HepG2 (cell line): ENCODE measurements around the gene DRG1. TPM values are rescaled to one million over a fixed set of nuclear protein-coding genes. Genes with fewer than 3 reads are reported as not detected.

Experiments
- AGO2 ChIP-seq: fragments of 200-400 bp; formaldehyde crosslinking; optimal IDR thresholded peaks from 2 replicates; pipeline ENCODE3; 2017; ENCODE audit warnings: mild to moderate bottlenecking, low read depth, low read length, moderate library complexity
- CREB1 ChIP-seq, 2 experiments: fragments of 450-650 bp in 1 of 2; IDR thresholded peaks; 2 replicates each; pipeline ENCODE4 v1.6.1; 2016 to 2017; ENCODE audit warnings: control low read depth in 1 of 2, mild to moderate bottlenecking in 1 of 2, missing compliant biosample characterization in 1 of 2, missing genetic modification characterization in 1 of 2
- E2F2 ChIP-seq: sonication (generic); formaldehyde crosslinking; IDR thresholded peaks from 2 replicates; pipeline ENCODE4 v1.4.0; 2020; ENCODE audit warnings: missing genetic modification reagents, borderline replicate concordance
- HBP1 ChIP-seq: IDR thresholded peaks from 2 replicates; pipeline ENCODE4 v1.6.1; 2016; ENCODE audit warnings: low read depth, control low read depth
- IKZF4 ChIP-seq: sonication (generic); formaldehyde crosslinking; IDR thresholded peaks from 2 replicates; pipeline ENCODE4 v1.5.1; 2020; ENCODE audit warnings: borderline replicate concordance, mild to moderate bottlenecking, low read depth, missing genetic modification reagents; ENCODE audit errors: not compliant biosample characterization
- JDP2 ChIP-seq: sonication (generic); formaldehyde crosslinking; IDR thresholded peaks from 2 replicates; pipeline ENCODE4 v1.8.1; 2022; ENCODE audit warnings: missing genetic modification reagents, borderline replicate concordance
- KDM4B ChIP-seq: sonication (generic); formaldehyde crosslinking; IDR thresholded peaks from 2 replicates; pipeline ENCODE4 v1.4.0; 2020; ENCODE audit warnings: missing genetic modification reagents
- KLF13 ChIP-seq: sonication (generic); formaldehyde crosslinking; IDR thresholded peaks from 2 replicates; pipeline ENCODE4 v1.4.0; 2020; ENCODE audit warnings: mild to moderate bottlenecking, missing genetic modification reagents
- MAFF ChIP-seq: IDR thresholded peaks from 2 replicates; pipeline ENCODE4 v1.6.1; 2011; ENCODE audit warnings: low read depth, low read length, improper control_type of control experiment
- MAX ChIP-seq: IDR thresholded peaks from 2 replicates; pipeline ENCODE4 v1.6.1; 2012; ENCODE audit warnings: inconsistent platforms
- PATZ1 ChIP-seq: sonication (generic); formaldehyde crosslinking; IDR thresholded peaks from 2 replicates; pipeline ENCODE4 v1.4.0; 2020; ENCODE audit warnings: missing genetic modification reagents
- PBX3 ChIP-seq: sonication (generic); formaldehyde crosslinking; IDR thresholded peaks from 2 replicates; pipeline ENCODE4 v1.8.1; 2023; ENCODE audit warnings: missing genetic modification reagents, inconsistent platforms, borderline replicate concordance
- PHB2 ChIP-seq: fragments of 450-650 bp; IDR thresholded peaks from 2 replicates; pipeline ENCODE4 v1.6.1; 2018; ENCODE audit not compliant: partially characterized antibody
- PRMT3 ChIP-seq: sonication (generic); formaldehyde crosslinking; IDR thresholded peaks from 2 replicates; pipeline ENCODE4 v1.8.1; 2022; ENCODE audit warnings: low read depth, mild to moderate bottlenecking, moderate library complexity, missing genetic modification reagents, borderline replicate concordance
- RARG ChIP-seq: sonication (generic); formaldehyde crosslinking; IDR thresholded peaks from 2 replicates; pipeline ENCODE4 v1.4.0; 2020; ENCODE audit warnings: low read depth, mild to moderate bottlenecking, missing genetic modification reagents
- SRSF4 ChIP-seq: fragments of 200-400 bp; formaldehyde crosslinking; IDR thresholded peaks from one replicate; pipeline ENCODE4 v1.6.1; 2018; ENCODE audit warnings: mild to moderate bottlenecking, low read depth, low read length, moderate library complexity; ENCODE audit not compliant: poor library complexity, severe bottlenecking
- TSC22D2 ChIP-seq: sonication (generic); formaldehyde crosslinking; IDR thresholded peaks from 2 replicates; pipeline ENCODE4 v1.5.1; 2020; ENCODE audit warnings: missing genetic modification reagents, mild to moderate bottlenecking, borderline replicate concordance
- ZBTB39 ChIP-seq: sonication (generic); formaldehyde crosslinking; IDR thresholded peaks from 2 replicates; pipeline ENCODE4 v1.5.0; 2020; ENCODE audit warnings: missing genetic modification reagents
- ZBTB8A ChIP-seq: sonication (generic); formaldehyde crosslinking; IDR thresholded peaks from 2 replicates; pipeline ENCODE4 v1.4.0; 2020; ENCODE audit warnings: mild to moderate bottlenecking, low read depth, missing genetic modification reagents, borderline replicate concordance
- polyA plus RNA-seq, 8 experiments: library from polyadenylated mRNA; depleted of rRNA in 3 of 8; stranded (reverse) in 7 of 8; unstranded in 1 of 8; fragments of >200 nt; fragmentation: Illumina TruSeq in 4 of 8; extraction: Trizol in 4 of 8; gene quantifications; 2 replicates each; pipeline versions ENCODE4 v1.2.1 to v1.2.3, GENCODE V29; 2011 to 2016; ENCODE audit warnings: low read depth in 4 of 8, missing spikeins in 1 of 8, mixed read lengths in 1 of 8; ENCODE audit not compliant: insufficient read depth in 1 of 8
- total RNA-seq, 5 experiments: library from RNA; depleted of rRNA; stranded (reverse); fragments of >200 nt; fragmentation: Illumina TruSeq; extraction: Trizol; gene quantifications; 2 replicates each; pipeline ENCODE4 v1.2.3, GENCODE V29; 2016; ENCODE audit warnings: low read depth in 1 of 5

The DRG1 gene
- total and polyA plus RNA-seq, 2 of the 13 experiments (the other 11 are each of a cell fraction or from before 2014, with no cell fraction given): 59.0 to 94.8 TPM

- TF ChIP-seq PBX3 (CRISPR knock-in tag) (0 out of 2 replicates have a peak, but pooled peaks have one; percentile 48), IKZF4 (CRISPR knock-in tag) (peak; percentile 82), CREB1 (IDR thresholded peaks at IDR 0.05) (peak; percentile 72), CREB1 (CRISPR knock-in tag; IDR thresholded peaks at IDR 0.05) (peak; percentile 39), KLF13 (CRISPR knock-in tag) (no peak), TSC22D2 (CRISPR knock-in tag) (no peak), HBP1 (CRISPR knock-in tag) (peak; percentile 86; the same call in 1 of the 2 replicates), SRSF4 (no peak), MAX (peak; percentile 81; the same call in 1 of the 2 replicates), ZBTB39 (CRISPR knock-in tag) (no peak), PATZ1 (CRISPR knock-in tag) (peak; percentile 87), KDM4B (CRISPR knock-in tag) (no peak), AGO2 (no peak), PRMT3 (0 out of 2 replicates have a peak, but pooled peaks have one; percentile 33), ZBTB8A (no peak), JDP2 (CRISPR knock-in tag) (peak; percentile 26; the same call in 1 of the 2 replicates), RARG (no peak), E2F2 (0 out of 2 replicates have a peak, but pooled peaks have one; percentile 23), PHB2 (no peak), MAFF (no peak)
Observed at GRCh38 chr22:31399211-31400022, at the start of gene DRG1 (continued).
